DMS153 (cell line): Measurements from ENCODE around the gene LCNL1.

Experiments used
- DNase-seq: peaks from one replicate; lab custom pipeline; 2025; lab: John Stamatoyannopoulos, UW

The LCNL1 gene

DNA sequence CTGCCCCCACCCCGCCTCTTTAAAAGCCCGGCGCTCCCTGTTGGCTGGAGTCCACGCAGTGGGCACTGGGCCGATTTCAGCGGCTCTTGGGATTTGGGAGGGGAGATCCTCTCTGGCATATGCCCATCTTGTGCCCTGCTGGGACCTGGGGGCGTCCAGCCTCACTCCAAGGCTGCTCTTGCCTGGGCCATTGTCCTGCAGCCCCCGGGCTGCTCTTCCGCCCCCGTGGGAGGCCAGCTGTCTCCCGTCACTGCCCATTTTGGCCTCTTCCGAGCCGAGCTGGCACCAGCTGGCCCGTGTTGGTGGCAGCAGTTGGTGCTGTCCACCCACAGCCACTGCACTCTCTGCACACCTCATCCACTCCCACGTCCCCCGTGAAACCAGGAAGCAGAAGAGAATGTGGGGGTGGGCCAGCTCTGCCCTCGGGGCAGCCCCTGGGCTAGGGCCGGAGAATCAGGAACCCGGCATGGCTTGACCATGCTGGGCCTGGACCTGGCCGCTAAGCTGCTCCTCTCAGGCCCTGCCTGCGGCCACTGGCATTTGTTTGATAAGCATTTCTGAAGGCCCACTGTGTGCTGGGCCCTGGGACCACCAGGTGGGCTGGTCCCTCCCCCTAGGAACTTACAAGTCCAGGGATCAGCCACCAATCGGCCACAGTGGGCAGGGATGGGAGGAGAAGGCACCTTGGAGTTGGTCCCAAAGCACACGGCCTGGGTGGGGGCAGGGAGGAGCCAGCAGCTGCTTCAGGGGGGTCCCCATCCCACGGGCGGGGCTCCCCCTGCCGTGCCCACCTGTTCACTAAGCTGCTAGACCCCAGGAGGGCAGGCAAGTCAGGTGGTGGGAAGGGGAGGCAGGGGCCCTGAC lies 35.5 kb upstream of the LCNL1 start:
- no peak for DNase-seq

DNA sequence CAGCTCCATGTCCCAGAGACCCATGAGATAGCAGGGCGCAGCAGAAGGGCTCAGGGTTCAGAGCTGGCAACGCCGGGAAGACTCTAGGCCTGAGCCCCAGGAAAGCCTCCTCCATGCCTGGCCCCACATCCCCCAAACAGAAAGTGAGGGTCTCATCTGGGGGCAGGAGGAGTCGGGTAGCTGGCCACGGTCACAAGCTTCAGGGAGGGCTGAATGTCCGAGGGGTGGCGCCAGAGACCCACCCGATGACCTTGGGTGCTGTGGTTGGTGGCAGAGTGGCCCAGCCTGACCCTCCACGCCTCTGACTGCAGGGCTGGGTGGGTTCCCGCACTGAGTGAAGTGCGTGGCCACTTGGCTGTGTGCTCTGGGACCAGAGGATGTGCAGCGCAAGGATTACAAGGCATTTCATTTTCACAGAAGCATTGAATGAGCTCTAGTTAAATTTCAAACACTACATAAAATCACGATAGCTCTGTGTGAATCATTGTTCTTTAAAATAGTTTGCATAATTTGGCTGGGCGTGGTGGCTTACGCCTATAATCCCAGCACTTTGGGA lies 34.8 kb upstream of the LCNL1 start:
- no peak for DNase-seq

DNA sequence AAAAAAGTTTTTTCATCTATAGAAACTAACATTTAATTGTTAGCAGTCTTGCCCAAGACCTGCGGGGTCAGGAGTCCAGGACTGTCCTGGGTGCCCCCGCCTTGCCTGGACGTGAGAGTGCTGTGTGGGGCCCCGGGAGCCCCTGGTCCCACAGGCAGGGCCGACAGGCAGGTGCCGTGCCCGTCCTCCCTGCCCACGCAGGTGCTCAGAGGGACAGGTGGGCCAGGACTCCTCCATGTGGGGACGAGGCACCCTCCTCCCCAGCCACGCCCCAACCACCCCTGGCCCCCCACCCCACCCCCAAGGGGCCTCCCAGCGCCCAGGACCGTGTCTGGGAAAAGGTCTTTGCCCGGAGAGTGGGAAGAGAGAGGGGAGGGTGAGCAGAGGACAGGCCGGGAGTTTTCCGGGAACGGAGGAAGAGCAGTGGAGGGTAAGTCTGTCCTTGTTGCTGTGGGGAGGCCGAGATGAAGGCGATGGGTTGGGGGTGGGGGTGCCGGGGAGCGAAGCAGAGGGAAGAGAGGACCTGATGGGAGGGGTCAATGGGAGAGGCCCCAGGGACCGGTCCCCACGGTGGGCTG lies 33.5 kb upstream of the LCNL1 start:
- no peak for DNase-seq

DNA sequence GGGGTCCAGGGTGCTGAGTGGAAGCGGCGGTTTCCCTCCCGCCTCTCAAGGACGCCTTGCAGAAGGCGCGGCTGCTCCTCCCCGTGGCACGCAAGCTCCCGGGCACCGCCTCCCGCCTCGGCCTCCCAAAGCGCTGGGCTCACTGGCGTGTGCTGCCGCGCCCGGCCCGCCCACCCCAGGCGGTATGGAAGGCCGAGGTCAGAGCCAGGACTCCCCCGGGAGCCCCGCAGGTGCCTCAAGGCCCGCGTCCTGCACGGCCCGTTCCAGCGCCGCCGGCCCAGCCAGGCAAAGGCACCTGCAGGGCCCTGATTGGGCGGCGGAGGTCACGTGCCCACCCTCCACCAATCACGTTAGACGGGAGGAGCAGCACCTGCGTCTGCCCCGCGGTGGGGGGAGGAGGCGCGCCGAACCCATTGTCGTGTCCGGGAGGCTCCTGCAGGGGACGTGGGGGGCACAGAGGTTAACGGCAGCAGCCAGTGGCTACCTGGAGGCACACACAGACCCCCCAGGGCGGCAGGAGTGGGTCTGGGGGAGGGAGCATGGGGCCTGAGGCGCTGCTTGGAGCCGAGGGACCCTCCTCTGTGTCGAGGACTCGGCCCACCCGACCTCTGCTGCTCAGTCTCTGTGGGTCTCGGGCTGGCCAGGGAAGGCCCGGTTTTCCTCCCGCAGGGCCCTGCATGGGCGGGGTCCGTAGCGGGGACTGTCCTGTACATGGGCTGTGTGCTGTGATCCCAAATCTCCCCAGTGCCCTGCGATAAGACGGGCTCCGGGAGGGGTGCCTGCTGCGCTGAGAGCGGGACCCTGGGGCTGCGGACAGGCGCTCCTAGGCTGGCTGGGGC lies 32.8 kb upstream of the LCNL1 start:
- DNase-seq: peak; percentile 94

DNA sequence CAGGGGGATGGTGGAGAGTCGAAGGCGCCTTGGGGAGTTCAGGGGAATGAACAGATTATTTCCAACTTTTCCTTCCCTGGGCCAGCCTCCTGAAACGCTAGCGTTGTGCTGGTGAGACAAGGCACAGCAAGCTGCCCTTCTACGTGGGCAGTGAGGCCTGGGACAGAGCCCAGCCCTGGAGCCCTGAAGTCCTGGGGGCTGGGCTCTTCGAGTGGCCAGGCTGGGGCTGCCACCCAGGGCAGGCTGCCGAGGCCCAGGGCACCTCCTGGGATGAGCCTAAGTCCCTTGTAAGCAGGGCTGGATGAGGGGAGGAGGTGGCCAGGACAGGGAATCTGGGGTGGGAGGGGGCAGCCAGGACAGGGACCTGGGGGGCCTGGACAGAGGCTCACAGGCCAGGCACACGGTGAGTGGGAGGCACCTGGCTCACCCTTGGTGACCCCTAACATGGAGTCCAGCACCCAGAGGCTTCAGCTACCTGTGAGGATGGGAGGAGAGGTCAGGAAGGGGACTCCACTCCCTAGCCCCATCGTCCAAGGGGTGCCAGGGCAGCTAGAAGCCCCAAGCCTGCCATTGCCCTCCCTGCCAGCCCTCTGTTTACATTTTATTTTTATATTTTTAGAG lies 32.0 kb upstream of the LCNL1 start:
- DNase-seq: no peak

DNA sequence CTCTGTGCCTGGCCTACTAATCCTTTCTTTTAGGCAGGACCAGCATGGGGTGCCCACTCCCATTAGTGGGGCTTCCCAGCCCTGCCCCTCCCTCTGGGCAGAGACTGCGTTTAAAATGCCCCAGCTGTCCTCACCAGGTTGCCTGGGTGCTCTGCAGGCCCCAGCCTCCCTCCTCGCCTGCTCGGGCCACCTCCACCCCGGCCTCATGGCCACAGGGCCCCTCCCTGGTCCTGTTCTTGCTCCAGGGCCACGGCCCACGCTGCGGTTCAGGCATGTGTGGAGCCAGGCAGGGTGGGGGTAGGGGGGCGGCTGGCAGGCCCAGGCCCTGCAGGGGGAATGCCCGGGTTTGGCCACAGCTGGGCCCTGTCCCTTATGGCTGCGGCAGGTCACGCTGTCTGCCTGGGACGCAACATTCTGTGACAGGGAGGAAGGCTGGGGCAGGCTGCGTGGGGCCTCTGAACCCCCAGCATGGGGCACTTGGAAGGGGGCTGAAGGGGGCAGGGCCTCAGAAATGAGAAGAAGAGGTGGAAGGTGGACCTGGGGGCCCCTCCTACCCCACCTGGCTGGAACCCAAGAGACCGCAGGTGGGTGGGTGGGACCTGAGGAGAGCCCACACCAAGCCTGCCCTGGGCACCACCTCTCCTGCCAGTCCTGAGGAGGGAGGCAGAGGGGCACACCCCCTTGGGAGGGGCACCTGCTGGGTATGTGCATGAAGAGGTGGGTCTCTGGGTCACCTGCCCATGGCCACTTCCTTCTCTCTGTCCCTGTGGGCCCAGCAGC lies 31.1 kb upstream of the LCNL1 start, which contains the start of gene LCN12:
Gene LCN12, plus strand, starts transcription at position 733 of the 780 bp plus-strand sequence. CDS start 55 bp downstream, outside the sequence.
- no peak for DNase-seq

DNA sequence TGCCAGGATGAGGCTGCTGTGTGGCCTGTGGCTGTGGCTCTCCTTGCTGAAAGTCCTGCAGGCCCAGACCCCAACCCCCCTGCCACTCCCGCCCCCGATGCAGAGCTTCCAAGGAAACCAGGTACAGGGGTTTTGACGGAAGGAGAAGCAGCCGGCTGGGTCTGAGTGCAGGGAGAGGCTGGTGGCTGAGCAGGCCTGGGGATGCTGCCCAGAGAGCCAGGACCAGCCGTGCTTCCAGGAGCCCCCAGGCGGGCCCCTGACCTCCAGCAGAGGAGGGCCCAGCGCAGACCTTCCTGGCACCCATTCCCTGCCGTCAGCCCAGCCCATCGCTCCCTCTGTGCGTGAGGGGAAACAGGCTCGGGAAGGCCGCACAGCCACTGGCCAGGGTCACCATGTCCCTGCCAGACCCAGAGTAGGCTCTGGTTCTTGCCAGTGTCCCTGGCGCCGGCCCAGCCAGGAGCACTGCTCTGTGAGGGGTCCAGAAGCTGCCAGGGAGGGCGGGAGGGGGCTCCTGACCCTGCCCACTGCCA lies 30.4 kb upstream of the LCNL1 start:
- no peak for DNase-seq

DNA sequence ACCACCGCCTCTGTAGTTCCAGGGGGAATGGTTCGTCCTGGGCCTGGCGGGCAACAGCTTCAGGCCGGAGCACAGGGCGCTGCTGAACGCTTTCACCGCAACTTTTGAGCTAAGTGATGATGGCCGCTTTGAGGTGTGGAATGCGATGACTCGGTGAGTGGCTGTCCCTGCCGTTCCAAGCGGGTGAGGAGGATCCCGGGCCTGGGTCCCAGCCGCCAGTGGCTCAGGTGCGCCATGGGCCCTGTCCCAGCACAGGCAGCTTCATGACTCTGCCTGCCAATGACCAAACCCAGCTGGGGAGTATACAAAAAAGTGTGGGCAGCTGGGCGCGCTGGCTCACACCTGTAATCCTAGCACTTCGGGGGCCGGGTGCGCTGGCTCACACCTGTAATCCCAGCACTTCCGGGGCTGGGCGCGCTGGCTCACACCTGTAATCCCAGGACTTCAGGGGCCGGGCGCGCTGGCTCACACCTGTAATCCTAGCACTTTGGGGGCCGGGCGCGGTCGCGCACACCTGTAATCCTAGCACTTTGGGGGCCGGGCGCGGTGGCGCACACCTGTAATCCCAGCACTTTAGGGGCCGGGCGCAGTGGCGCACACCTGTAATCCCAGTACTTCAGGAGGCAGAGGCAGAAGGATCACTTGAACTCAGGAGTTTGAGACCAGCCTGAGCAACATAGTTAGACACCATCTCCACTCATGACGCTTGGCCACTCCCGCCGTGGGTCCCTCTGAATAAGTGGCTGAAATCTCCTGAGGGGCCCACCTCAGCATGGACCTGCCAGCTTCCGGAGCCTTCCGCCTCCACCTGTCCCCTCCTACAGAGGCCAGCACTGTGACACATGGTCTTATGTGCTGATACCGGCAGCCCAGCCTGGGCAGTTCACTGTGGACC lies 29.7 kb upstream of the LCNL1 start:
- DNase-seq: no peak

DNA sequence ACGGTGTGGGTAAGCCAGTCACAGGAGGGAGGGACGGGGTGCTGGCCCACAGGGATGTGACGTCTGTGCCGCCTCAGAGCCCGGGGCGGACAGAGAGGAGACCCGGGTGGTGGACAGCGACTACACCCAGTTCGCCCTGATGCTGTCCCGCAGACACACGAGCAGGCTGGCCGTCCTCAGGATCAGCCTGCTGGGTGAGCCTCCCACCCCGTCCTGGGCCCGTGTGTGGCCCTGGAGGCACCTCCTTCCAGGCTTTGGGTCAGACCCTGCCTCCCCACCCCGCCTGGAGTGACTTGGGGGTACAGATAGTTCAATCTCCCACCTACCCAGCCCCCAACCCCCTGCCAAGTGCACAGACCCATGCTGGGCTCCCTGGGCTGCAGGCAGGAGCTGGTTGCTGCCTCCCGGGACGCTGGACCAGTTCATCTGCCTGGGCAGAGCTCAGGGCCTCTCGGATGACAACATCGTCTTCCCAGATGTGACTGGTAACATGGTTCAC lies 29.0 kb upstream of the LCNL1 start:
- no peak for DNase-seq

DNA sequence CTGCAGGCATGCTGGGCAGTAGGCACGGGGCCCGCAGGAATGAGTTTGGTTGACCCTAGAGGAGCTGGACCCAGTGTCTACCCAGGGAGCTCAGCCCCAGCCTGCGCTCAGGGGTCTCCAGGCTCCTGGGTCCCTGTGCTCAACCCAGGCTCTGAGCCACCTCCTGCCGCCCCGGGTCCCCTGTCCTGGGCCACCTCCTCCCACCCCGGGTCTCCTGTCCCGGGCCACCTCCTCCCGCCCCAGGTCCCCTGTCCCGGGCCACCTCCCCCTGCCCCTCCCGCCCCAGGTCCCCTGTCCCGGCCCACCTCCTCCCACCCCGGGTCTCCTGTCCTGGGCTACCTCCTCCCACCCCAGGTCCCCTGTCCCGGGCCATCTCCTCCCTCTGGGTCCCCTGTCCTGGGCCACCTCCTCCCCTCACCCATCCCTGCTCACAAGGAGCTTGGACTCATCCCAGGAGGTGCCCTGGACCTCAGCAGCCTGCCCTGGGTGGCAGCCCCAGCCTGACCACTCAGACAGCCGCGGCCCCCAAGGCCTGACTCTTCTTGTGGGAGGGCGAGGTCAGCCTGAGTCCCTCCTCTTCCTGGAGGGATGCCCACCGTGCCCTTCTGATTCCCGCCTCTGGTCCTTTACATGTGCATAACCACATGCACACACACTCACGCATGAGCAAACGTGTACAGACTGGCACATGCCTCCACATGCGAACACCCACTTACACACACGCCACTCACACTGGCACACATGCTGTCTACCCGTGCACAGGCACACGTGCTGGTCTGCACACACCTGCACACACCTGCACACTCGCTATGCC lies 28.3 kb upstream of the LCNL1 start:
- no peak for DNase-seq

DNA sequence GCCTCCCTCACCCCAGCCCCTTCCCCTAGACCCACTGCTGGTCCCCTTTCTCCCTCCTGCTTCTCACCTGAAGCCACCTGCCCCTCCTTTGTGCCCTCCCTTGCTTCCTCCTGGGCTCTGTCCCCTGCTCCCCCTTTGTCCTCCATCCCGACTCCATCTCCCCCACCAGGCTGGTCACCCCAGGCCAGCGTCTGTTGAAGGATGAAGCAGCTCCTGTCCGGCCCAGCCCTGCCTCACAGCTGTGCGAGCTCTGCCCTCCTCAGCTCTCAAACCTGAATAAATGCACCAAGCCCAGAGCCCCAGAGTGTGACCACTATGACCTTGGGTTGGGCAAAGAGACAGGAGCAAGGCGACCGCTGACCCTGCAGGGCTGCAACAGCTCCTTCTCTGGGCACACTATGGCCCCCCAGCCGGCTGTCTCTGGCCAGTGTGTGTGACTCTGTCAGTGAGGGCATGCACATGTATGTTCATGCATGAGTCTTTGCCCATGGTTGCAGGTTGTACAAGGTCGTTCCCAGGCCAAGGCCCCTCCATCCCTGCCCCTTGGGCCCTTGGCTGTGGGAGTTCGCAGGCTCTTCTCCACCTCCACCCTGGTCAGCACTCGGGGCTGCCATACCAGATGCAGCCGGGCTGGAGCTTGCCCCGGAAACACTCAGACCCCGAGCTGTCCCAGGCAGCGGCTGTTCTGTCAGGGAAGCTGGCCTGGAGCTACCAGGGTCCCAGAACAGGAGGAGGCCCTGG lies 27.4 kb upstream of the LCNL1 start:
- no peak for DNase-seq

DNA sequence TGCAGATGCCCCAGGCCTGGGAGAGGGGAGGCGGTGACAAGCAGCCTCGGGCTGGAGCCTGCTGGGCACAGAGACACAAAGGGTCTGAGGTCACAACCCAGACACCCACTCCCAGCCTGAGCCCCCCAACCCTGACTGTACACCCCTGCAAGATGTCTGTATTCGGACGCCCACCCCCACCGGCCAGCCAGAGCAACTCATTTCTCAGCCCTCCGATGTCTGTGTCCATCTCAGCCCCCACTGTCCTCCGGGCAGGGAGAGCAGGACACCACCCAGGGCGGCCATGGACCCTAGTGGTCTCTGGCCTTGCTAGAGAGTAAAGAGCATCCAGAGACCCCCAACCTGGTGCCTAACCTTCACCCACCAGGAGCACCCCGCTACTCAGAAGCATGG lies 26.9 kb upstream of the LCNL1 start:
- DNase-seq: no peak

DNA sequence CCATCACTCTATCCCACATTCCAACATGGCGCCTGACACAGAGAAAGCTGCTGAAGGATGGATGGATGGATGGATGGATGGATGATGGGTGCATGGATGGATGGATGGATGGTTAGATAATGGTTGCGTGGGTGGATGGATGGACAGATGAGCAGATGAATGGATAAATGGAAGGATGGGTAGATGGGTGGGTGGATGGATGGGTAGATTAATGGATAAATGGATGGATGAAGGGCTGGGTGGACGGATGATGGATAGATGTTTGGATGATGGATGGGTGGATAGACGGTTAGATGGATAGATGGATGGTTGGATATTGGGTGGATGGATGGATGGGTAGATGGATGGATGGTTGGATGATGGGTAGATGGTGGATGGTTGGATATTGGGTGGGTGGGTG lies 26.2 kb upstream of the LCNL1 start:
- DNase-seq: no peak

DNA sequence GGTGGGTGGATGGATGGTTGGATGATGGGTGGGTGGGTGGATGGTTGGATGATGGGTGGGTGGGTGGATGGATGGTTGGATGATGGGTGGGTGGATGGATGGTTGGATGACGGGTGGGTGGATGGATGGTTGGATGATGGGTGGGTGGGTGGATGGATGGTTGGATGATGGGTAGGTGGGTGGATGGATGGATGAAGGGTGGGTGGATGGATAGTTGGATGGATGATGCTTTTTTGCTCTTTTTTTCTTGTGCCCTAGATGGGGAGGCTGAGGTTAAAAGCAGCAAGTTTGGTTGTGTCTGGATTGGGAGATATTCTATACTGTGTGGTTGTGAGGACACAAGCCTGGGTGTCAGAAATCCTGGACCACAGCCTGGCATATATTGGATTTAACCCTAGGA lies 25.3 kb upstream of the LCNL1 start:
- DNase-seq: no peak

DNA sequence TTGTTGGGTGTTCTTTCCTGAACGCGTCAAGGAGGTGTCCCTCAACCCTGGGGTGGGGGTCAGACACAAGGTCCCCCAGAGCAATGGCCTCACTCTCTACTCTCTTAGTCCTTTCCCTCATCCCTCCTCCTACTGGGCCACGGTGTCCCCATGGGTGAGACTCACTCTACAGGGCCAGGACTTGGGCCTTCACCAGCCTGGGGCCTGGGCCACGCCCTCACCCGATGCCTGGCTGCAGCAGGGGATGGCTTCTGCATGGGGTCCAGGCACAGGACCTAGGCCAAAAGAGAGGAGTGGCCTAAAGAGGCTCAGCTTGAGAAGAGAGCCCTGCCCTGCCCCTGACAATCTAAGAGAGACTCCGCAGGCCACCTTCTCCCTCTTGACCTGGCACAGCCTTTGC lies 24.9 kb upstream of the LCNL1 start:
- no peak for DNase-seq

DNA sequence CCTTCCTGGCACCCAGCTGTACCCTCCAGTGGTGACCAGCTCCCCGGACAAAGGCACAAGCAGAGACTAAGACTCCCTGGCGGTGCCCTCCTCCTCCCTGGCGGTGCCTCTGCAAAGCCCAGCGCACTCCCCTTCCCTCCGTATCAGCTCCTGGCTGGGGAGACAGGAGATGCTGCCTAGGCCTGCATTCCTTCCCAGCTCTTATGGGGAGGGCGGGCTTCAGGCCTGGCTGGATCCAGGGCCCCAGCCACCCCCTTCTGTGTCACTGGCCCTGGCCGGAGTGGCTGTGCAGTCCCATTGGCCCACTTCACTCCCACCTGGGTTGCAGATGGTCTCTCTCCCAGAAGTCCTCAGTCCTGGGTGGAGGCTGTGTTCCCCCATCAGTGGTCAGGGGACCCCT lies 24.3 kb upstream of the LCNL1 start:
- DNase-seq: no peak

DNA sequence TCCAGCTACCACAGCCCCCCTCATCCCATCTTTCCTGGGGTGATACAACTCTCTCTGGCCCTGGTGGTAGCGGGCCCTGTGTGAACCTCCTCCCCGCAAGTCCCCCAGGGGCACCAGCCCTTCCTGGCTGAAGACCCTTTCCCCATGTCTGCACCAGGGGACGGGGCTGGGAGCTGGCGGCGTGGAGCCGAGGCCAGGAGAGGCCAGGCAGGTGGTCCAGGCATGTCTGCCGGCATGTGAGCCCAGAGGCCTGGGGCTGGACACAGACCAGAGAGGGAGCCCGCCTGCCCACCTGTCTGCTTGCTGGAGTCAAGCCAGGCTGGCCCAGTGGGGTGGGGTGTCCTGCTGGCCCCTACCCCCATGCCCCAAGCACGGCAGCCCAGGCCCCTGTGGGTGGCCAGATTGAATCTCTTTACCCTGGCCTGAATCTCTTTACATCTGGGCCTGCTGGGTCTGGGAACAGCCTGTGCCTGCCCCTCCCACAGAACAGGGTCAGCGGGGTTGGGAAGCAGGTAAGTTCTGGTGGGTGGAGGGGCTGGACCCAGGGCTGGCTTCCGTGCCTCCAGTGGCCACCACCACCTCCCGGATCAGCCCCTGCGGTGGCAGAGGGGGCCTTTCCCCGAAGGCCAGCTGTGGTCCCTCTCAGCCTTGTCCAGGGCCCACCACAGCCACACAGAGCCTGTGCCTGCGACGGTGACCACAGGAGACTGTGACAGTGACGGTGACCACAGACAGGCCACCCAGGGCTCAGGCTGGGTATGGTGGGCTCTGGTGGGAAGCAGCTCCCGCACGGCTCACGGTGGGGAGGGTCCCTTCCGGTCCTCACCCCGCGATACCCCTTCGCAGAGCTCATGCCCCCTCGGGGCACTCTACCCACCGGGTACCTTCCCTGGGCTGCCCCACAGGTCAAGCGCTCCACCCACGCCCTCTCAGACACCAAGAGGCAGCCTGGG lies 23.6 kb upstream of the LCNL1 start:
- no peak for DNase-seq
